Measurements from ENCODE around the gene ELMO1.

GRCh38 chr7:37333075-37333474 lies 115.6 kb downstream of the ELMO1 start:
- no peak for TF ChIP-seq HDGF (IDR thresholded peaks at IDR 0.05; ENCODE audit: borderline replicate concordance)
- TF ChIP-seq SUZ12 (IDR thresholded peaks at IDR 0.05), result no peak
- TF ChIP-seq ZNF384 (IDR thresholded peaks at IDR 0.05), result no peak
